HG03196 (cell line): Measurements from ENCODE around the gene MGAT5.
"Not testable (repeated sequence)": the region's sequence is repeated elsewhere in the genome, so short reads cannot be mapped to it uniquely, and the experiment has no call there.

Experiments
- ATAC-seq: cut with Tn5 transposase; IDR thresholded peaks from one replicate; pipeline ENCODE4 v1.9.1; 2021; ENCODE audit not compliant: unreplicated experiment

Gene MGAT5

GRCh38 chr2:134461511-134461910 lies 207.6 kb downstream of the MGAT5 start:
- ATAC-seq, result no peak

GRCh38 chr2:134462275-134462674 lies 208.4 kb downstream of the MGAT5 start:
- no peak for ATAC-seq

- ATAC-seq, result no peak
These were observed 209.2 kb downstream of the MGAT5 start for GRCh38 chr2:134462791-134463698.

GRCh38 chr2:134463699-134464022 lies 209.8 kb downstream of the MGAT5 start:
- no peak for ATAC-seq

- no peak for ATAC-seq
These were observed 211.6 kb downstream of the MGAT5 start for GRCh38 chr2:134465228-134466105.

- no peak for ATAC-seq
These were observed 212.3 kb downstream of the MGAT5 start for GRCh38 chr2:134466141-134466540.

- ATAC-seq, result no peak
These were observed 214.3 kb downstream of the MGAT5 start for GRCh38 chr2:134468164-134468563.

- ATAC-seq, result no peak
These were observed 214.9 kb downstream of the MGAT5 start for GRCh38 chr2:134468776-134469175.

- no peak for ATAC-seq
These were observed 215.7 kb downstream of the MGAT5 start for GRCh38 chr2:134469516-134470115.

- no peak for ATAC-seq
These were observed 216.8 kb downstream of the MGAT5 start for GRCh38 chr2:134470561-134471168.

GRCh38 chr2:134476982-134477381 lies 223.1 kb downstream of the MGAT5 start:
- ATAC-seq, result not testable (repeated sequence)

GRCh38 chr2:134479696-134480330 lies 225.9 kb downstream of the MGAT5 start:
- ATAC-seq, result no peak

GRCh38 chr2:134482131-134482723 lies 228.4 kb downstream of the MGAT5 start:
- ATAC-seq, result no peak

- no peak for ATAC-seq
These were observed 229.0 kb downstream of the MGAT5 start for GRCh38 chr2:134482766-134483340.

GRCh38 chr2:134489732-134490384 lies 236.0 kb downstream of the MGAT5 start:
- ATAC-seq, result no peak

- ATAC-seq, result no peak
These were observed 236.7 kb downstream of the MGAT5 start for GRCh38 chr2:134490559-134490958.

- ATAC-seq, result no peak
These were observed 237.2 kb downstream of the MGAT5 start for GRCh38 chr2:134491022-134491421.

- ATAC-seq, result no peak
These were observed 238.0 kb downstream of the MGAT5 start for GRCh38 chr2:134491771-134492441.

GRCh38 chr2:134493797-134494196 lies 239.9 kb downstream of the MGAT5 start:
- ATAC-seq, result no peak
